ENCODE measurements around the gene CPZ.

CPZ gene

DNA sequence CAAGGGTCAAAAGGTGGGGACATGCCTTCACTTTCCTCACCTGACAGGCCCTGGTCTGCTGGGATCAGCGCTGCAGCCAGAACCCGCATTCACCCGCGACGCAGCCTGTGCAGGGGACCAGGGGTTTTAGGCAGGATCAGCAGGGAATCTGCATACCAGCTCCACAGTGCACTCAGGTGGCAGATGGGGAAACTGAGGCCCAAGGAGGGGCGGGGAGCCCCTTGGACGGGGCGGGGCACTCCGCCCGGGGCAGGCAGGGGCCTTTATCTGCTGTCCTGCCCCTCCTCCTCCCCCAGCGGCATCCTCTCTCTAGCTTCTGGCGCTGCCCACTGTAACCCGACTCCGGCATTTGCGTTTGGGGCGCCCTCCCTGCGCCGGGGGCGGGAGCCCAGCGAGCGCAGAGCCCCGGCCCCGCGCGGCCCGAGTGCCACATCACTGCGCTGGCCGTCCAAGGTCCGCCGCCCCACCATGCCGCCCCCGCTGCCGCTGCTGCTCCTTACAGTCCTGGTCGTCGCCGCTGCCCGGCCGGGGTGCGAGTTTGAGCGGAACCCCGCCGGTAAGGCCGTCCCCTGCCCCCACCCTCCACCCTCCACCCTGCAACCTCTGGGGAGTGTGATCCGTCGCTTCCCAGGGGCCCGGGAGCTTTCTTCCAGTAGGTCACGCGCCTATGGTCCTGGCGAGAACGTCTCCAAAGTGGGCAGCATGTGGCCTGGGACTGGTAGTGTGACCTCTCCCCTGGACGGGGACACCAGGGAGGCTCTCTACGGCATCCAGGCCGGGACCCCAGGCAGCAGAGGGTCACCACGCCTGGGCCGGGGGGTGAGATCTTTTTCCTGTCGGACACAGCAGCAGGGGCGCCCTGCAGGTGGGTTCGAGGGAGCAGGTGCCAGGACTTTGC lies at the start of gene CPZ:
CPZ (plus strand) TSS at position 400 of the 898 bp plus-strand sequence; CDS start at position 469, 69 bp downstream.
- DNase-seq = peak; percentile 22

DNA sequence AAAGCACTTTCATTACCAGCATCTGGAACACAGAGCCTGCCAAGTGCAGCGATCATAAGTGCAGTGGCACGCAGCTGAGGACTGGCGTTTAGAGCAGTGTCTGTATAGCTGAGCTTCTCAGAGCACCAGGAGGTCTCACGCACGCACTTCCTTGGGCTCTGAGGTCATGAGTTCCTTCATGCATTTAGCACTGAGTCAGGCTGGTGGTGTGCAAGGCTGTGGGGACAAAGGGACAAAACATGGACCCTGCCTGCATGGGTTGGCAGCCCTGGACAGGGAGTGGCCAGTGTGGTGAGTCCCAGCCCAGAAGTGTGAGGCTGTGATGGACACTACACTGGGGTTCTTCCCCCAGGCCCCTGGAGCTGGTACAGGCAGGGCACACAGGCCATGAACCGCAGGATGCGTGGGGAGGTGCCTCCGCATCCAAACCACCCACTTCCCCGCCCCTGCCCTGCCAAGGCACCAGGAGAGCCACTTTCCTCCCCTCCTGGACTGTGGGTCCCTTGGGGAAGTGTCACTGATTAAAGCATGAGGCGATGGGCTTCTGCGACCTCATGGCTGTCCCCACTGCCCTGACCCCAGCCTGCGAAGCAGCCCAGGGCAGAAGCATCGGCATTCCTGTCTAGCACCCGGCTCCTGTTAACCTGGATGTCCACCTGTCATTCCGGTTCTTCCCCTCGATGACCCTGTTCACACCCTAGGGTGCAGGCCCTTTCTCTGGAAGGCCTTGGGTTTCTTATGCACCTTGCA lies 49.6 kb upstream of the CPZ start:
- DNase-seq = peak; percentile 21

DNA sequence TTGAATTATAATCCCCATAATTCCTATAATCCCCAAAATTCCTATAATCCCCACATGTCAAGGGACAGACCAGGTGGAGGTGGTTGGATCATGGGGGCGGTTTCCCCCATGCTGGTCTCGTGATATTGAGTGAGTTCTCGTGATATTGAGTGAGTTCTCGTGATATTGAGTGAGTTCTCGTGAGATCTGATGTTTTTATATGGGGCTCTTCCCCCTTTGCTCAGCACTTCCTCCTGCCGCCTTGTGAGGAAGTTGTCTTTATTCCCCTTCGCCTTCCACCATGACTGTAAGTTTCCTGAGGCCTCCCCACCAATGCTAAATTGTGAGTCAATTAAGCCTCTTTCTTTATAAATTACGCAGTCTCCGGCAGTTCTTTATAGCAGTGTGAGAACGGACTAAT lies 48.9 kb upstream of the CPZ start:
- no peak for DNase-seq

DNA sequence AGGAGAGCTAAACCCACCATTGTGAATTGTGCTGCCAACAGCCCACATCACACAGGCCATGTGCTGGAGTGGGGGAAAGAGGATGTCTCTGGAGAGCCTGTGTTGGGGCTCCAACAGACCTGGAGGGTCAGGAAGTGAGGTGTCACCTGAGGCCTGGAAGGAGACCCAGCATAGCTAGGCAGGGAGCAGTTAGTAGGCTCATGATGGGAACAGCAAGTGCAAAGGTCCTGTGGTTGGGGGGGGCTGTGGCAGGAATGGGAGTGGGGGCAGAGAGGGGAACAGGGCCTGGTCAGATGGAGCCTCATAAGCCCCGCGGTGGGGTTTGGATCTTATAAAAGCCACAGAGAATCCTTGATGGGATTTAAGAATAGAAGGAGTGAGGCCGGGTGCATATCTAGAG lies 48.3 kb upstream of the CPZ start:
- DNase-seq = no peak

DNA sequence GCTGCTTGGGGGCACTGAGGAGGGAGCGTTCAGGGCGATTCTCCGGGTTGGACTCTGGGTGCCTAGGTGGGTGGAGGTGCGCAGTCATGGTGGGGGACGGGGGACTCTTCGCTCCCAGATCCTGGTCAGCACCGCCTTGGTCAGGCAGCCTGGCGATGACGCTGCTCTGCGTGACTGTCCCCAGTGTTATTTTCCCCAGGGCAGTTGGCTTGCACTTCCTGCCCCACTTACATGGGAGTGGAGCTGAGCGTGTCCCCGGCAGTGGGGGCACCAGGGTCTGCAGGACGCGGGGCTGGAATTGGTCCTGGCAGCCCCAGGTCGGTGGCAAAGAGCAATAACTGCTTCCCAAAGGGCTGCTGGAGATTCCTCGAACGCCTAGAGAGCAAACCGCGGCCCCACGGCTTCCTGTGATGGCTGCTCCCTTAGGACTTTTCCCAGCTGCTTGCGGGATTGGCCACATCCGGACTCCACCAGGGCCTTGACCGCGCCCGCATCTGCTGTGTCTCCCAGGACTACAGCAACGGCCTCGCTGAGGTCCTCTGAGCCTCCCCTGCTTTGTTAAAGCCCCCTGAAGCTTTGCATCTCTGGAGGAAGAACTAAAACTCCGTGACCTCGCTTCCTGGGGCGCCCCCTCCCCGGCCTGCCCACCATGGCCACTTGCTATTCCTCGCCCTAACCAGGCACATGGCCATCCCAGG lies 47.7 kb upstream of the CPZ start:
- no peak for DNase-seq

DNA sequence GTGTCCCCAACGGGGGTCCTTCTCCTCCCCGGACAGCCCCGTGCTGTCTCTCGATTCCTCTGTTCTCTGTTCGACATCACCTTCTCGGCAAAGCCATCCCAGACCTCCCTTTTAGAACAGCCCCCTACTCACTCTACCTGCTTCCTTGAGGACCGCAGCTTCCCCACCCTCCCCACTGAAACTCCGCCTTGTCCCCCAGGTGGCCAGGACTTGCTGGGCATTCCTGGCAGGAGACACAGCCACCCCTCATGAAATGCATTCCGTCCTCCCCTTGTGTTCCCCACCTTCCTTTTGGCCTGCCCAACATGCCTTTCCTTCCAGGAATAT lies 47.2 kb upstream of the CPZ start:
- DNase-seq = no peak

DNA sequence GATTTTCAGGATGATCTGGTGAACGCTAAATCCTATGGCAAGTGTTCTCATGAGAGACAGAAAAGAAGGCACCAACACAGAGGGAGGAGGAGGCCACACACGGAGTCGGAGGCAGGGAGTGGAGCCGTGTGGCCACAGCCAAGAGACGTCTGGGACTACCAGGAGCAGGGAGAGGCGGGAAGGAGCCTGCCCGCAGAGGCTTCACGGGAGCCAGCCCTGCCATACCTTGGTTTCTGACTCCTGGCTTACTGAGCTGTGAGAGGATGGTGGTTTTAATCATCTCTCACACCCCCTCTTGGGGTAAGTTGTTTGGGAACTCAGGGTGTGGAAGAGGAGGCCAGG lies 45.8 kb upstream of the CPZ start:
- DNase-seq = no peak

DNA sequence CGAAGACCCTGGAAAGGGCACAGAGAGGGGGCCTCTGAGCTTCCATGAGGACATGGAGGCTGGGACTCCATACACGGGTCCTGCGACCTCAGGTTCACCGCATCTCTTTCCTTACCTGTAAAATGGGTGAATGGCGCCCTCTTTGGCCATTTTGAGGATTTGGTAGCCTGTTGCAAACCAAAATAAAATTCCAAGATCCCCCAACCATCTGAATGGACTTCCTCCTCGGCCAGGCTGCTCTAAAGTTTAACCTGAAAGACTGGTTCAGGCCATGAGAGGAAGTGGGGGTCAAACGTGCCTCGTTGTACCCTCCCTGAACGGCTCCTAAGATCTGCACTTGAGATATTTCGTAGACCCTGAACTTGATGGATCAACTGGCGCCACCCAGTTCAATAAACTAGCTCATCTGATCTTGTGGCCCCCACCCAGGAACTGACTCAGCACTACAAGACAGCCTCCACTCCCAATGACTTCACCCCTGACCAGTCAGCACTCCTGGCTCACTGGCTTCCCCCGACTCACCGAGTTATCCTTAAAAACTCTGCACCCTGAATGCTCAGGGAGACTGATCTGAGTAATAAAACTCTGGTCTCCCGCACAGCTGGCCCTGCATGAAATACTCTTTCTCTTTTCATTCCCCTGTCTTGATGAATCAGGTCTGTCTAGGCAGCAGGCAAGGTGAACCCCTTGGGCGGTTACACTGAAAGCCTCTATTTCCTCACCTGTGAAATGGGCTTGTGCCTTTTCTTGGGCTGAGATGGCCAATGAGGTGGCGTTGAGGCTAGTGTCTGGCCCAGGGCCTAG lies 45.3 kb upstream of the CPZ start:
- DNase-seq = peak; percentile 57

DNA sequence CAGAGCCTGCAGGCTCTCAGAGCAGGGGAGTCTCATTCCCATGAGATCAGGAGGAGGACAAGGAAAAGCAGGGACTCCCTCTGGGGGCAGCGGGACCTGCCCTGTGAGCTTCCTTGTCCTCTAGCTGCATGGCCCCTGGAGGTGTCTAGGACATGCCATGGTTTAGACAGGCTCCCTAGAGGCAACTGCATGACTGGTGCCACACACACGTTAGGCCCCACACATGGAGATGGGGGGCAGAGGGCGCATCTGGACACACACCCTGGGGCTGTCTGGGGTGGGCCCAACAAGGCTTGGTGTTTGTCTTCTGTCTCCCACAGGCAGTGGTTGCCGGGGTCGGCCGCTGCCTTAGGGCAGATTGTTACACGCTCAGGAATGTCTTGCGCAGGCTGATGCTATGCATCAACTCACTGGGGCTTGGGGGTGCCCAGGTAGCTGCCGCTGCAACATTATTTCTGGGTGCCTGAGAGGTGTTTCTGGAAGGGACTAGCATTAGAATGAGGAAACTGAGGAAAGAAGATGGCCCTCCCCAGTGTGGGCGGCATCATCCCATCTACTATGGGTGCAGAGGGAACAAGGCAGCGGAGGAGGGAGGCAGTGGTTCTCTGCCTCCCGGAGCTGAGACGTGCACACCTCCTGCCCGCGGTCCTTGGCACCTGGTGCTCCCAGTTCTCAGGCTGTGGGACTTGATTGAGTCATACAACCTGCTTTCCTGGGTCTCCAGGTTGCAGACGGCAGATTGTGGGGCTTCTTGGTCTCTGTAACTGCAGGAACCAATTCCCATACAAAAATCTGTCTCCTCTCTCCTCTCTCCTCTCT lies 44.4 kb upstream of the CPZ start:
- peak; percentile 10 for DNase-seq

DNA sequence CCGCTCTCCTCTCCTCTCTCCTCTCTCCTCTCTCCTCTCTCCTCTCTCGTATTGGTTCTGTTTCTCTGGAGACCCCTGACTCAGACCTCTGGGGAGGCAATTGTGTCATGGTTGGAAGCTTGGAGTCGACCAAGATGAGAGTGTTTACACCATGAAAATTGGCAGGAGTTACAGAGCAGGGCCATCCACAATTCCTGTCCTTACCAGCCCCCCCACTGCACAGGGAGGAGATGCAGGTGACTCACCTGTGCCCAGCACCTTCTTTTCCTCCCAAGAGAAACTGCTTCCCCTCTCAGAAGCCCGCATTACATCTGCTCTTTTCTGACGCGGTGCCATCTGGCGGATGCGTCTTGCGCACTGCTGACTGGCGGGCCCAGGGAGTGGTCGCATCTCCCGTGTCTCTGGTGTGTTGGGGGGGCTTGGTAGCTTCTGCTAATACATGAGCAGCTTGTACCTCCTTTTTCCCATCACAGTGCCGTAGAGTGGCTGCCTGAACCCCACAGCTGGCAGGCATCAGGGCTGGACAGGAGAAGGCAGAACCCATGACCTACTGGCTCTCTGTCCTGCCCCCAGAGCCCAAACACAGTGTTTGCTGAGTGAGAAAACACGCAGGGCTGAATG lies 43.7 kb upstream of the CPZ start:
- DNase-seq = no peak

DNA sequence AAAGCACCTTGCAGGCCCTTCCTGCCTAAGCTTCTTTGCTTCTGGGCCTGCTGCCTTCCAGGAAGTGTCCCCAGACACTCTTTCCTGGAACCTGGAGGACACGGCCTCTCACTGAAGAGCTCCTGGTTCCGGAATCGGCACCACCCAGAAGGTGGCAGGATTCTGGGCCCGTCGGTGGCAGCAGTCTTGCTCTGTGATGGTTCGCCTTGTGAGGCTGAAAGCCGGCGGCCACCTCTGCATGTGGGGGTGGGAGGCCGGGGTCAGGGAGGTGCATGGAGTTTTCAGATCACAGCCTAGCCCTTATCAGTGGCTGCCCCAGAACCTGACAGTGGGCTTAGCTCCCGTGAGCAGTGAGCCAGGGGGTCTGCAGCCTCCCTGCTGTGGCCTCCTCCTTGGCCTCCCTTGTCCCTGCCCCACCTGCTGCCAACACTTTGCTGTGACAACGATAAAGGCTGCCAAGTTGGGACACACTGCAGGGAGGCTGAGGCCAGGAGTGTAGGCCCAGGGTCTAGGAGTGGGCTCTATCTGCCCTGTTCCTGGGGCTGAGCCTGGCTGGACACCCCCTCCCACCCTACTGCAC lies 43.1 kb upstream of the CPZ start:
- peak; percentile 14 for DNase-seq

DNA sequence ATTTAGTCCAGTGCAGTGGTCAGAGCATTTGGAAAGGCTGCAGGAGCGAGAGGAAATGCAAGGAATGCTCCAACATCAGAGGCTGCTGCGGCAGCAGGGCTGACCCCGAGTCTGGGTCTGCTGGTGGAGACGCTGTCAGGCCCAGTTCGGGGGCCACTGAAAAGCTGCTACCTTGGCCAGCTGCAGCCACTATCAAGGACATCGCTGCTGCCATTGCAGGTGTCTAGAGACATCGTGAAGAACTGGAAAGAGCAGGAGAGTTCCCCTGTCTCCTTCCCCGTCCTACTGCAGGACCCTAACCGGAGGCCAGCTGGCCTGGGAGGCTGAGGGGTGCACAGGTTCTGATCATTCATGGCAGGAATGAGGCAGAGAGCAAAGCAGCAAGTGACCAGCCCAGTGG lies 41.9 kb upstream of the CPZ start:
- peak; percentile 17 for DNase-seq

DNA sequence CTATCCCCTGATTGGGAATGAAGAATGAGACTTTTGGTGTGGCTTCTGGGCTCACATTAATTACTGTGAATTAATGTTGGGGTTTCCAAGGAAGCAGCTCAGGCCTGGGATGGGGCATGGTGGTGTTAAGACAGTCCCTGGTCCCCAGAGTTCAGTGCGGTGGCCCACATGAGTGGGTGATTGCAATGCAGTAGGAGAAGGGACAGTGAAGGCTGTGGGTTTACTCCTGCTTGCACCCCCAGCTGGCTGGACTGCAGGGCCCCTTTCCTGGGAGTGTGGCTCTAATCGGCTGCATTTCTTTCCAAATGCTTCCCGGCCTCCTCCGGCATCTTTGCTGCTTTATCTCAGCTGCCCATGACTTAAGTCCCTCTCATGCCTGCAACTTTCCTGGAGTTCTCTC lies 40.5 kb upstream of the CPZ start:
- DNase-seq = no peak

DNA sequence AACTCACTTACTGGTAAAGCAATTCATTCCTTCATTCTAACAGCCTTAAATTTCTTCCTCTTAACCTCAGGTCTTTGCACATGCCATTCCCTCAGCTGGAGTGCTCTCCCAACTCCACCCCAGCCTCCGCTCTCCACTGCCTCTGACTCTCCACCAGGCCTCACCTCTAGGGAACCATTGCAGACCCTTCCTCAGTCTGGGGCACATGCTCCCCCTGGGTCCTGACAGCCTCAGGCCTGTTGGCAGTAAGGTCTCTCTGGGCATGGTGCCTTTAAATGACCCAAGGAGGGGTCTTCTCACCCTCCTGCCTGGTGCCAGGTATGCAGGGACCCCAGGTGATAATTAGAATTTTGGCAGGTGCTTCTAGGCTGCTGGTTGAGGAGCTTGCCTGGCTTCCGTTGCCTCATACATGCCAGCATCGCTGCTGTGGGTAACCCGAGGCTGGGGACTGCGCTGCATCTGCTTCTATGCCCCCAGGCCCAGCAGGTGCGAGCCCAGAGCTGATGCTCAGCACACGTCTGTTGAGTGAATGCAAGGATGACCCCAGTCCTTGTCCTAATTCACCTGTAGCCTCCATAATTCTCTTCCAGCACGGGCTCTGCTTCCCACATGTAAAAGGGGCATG lies 39.9 kb upstream of the CPZ start:
- DNase-seq = no peak

DNA sequence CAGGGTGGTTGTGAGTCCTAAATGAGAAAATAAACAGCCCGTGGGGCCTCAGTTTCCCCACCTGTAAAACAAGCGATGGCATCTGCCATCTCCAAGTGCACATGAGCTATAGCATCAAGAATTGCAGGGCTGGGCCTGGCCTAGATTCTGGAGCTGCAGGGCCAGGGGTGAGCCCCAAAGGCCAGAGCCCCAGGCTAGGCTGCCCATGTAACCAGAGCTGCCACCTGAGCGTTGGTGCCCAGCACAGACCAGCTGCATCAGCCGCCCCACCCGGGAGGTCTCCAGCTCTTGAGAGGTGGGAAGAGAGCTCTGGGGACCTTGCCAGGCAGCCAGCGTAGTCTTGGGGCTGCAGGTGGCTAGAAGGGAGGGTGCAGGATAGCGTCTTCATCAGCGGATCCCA lies 39.3 kb upstream of the CPZ start:
- peak; percentile 10 for DNase-seq

DNA sequence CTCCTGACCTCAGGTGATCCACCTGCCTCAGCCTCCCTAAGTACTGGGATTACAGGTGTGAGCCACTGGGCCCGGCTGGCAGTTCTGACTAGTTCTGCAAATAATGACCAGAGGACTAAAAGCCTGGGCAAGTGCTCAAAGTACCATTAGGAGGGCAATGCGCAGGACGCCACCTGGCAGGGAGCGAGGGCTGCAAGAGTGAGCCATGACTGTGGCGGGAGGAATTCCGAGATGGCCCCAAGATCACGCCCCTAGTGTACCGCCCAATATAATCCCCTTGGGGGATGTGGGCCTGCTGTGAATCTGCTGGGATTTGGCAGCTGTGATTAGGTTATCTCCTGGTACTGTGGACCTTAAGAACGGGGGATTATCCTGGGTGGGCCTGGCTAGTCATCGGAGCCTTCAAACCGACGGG lies 38.6 kb upstream of the CPZ start:
- peak; percentile 7 for DNase-seq

DNA sequence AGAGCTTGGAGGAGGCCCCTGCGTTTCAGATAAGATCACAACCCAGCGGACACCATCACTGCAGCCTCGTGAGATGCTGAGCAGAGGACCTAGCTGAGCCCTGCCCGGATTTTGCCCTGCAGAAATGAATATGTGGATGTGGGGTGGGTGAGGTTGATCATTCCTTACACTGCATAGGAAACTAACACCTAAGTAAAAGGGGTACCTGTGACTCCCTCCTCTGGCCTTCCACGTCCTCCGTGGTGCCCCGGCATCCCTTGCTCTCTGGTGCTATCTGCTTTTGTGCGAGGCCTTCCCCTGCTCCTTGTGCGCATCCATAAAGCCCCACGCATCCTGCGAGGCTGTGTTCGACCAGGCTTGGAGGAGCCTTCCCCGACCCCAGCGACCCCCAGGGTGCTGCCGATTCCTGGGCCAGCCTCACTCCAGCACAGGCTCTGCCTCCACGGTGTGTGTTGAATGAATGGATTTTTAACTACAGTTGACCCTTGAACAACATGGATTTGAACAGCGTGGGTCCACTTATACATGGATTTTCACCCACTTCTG lies 37.9 kb upstream of the CPZ start:
- peak; percentile 8 for DNase-seq

DNA sequence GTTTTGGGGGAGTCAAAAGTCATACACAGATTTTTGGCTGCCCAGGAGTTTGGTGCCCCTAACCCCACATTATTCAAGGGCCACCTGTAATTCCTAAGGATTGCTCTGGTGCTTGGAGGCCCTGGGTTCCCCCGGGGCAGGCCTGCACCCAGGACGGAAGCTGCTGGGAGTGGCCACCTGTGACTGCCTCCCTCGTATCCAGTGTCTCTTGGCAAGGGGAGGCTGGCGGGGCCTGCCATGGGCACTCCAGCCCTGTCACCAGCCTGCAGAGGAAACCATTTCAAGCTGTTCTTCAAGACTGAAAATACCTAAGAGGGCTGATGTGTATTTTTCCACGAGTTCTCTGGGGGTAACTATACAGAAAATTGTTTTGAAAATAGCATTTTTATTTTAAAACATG lies 36.8 kb upstream of the CPZ start:
- peak; percentile 13 for DNase-seq

DNA sequence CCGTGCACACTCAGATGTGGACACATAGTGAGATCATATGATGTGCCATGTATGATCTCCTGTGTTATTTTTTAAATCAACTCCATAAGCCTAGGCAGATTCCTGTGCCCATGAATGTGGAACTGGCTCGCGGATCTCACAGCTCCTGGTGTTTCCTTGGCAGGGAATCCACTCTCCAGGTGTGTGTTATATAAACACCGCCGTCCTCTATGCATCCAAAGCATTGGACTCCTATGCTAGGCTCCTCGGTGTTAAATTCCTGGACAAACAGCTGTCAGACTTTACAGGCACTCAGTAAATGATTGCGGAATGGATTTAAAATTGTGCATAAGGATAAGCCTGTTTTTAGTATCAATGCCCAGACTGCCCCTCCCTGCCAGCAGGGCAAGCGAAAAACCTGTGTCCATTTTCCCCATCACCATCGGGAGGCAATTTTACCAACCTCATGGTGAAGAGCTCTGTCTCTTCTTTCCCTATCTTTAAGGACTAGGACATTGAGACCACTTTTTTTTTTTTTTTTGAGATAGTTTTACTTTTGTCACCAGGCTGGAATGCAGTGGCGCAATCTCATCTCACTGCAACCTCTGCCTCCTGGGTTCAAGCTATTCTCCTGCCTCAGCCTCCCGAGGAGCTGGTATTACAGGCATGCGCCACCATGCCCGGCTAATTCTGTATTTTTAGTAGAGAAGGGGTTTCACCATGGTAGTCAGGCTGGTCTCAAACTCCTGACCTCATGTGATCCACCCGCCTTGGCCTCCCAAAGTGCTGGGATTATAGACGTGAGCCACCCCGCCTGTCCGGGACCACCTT lies 36.0 kb upstream of the CPZ start:
- DNase-seq = no peak

Measured in 8988T (cell line).